OCI-LY1 (cell line): Measurements from ENCODE around the gene PSMD2.

Experiments used
- CTCF ChIP-seq: fragments of 200-600 bp; sonication (generic), shearing (Covaris generic); IDR thresholded peaks from 2 replicates; pipeline ENCODE4 v1.5.1; 2017; ENCODE audit warnings: mild to moderate bottlenecking, antibody characterized with exemption, low read length, moderate library complexity, mixed read lengths
- EZH2 ChIP-seq: fragments of 200-600 bp; sonication (generic), shearing (Covaris generic); IDR thresholded peaks from 2 replicates; pipeline ENCODE4 v1.8.0; 2017; ENCODE audit warnings: borderline replicate concordance, mixed run types, mild to moderate bottlenecking, antibody characterized with exemption, low read length, moderate library complexity, mixed read lengths

- no peak for TF ChIP-seq EZH2
- TF ChIP-seq CTCF: peak; percentile 94
These were observed 55.2 kb downstream of the PSMD2 start for GRCh38 chr3:184354121-184354728.
